K562 (cell line): ENCODE data around the gene UBFD1. TPM values are rescaled to one million over a fixed set of nuclear protein-coding genes. Genes with fewer than 3 reads are reported as not detected.

Experiments used
- CBFA2T2 ChIP-seq: fragments of 450-650 bp; conservative IDR thresholded peaks from 2 replicates; pipeline ENCODE4 v1.6.1; 2017; ENCODE audit warnings: mild to moderate bottlenecking
- CEBPG ChIP-seq, 3 experiments: fragments of 200-800 bp in 1 of 3; sonication (Bioruptor generic) in 1 of 3; sonication (generic) in 1 of 3; formaldehyde crosslinking in 1 of 3; IDR thresholded peaks in 2 of 3; conservative IDR thresholded peaks in 1 of 3; 2 replicates each; pipeline versions ENCODE4 v1.6.1 to v1.8.0; 2016 to 2022; ENCODE audit warnings: missing compliant biosample characterization in 2 of 3, missing genetic modification characterization in 2 of 3, mild to moderate bottlenecking in 1 of 3, missing genetic modification reagents in 1 of 3
- DPF2 ChIP-seq: fragments of 450-650 bp; IDR thresholded peaks from 2 replicates; pipeline ENCODE4 v1.6.1; 2016
- FUS ChIP-seq: fragments of 200-400 bp; formaldehyde crosslinking; optimal IDR thresholded peaks from 2 replicates; pipeline ENCODE3; 2017; ENCODE audit warnings: low read depth, low read length
- GTF2E2 ChIP-seq: fragments of 200-800 bp; sonication (Bioruptor generic); IDR thresholded peaks from 2 replicates; pipeline ENCODE4 v1.6.1; 2016; ENCODE audit warnings: missing genetic modification characterization, missing compliant biosample characterization
- KLF13 ChIP-seq: fragments of 450-650 bp; IDR thresholded peaks from 2 replicates; pipeline ENCODE4 v1.6.1; 2016; ENCODE audit warnings: missing genetic modification characterization, low read depth, mild to moderate bottlenecking, missing compliant biosample characterization, moderate library complexity, borderline replicate concordance
- L3MBTL2 ChIP-seq: fragments of 450-650 bp; IDR thresholded peaks from 2 replicates; pipeline ENCODE4 v1.6.1; 2016; ENCODE audit warnings: mild to moderate bottlenecking, moderate library complexity
- MCM2 ChIP-seq: fragments of 450-650 bp; IDR thresholded peaks from 2 replicates; pipeline ENCODE4 v1.6.1; 2017; ENCODE audit warnings: low read depth, mild to moderate bottlenecking
- MTA2 ChIP-seq: fragments of 450-650 bp; IDR thresholded peaks from 2 replicates; pipeline ENCODE4 v1.6.1; 2016; ENCODE audit warnings: low read depth
- NR3C1 ChIP-seq: sonication (generic); formaldehyde crosslinking; IDR thresholded peaks from 2 replicates; pipeline ENCODE4 v1.8.1; 2022; ENCODE audit warnings: missing genetic modification reagents
- RBM34 ChIP-seq: fragments of 200-400 bp; formaldehyde crosslinking; IDR thresholded peaks from 2 replicates; pipeline ENCODE4 v1.6.1; 2018; ENCODE audit warnings: low read length, borderline replicate concordance; ENCODE audit not compliant: insufficient read depth
- RBM39 ChIP-seq: fragments of 200-400 bp; formaldehyde crosslinking; optimal IDR thresholded peaks from 2 replicates; pipeline ENCODE3; 2018; ENCODE audit warnings: low read depth, low read length
- STAT5B ChIP-seq: fragments of 250-450 bp; sonication (Bioruptor Pico); IDR thresholded peaks from 2 replicates; pipeline ENCODE4 v1.8.0; 2021; ENCODE audit warnings: mild to moderate bottlenecking, inconsistent platforms
- SUPT5H ChIP-seq: fragments of 450-650 bp; IDR thresholded peaks from 2 replicates; pipeline ENCODE4 v1.6.1; 2016
- TAF9B ChIP-seq: fragments of 450-650 bp; IDR thresholded peaks from 2 replicates; pipeline ENCODE4 v1.6.1; 2018; ENCODE audit warnings: mild to moderate bottlenecking; ENCODE audit not compliant: partially characterized antibody
- WHSC1 ChIP-seq: IDR thresholded peaks from one replicate; pipeline ENCODE4 v1.6.1; 2012; ENCODE audit warnings: low read length, control low read depth, inconsistent platforms
- YBX1 ChIP-seq: fragments of 450-650 bp; IDR thresholded peaks from 2 replicates; pipeline ENCODE4 v1.7.1; 2016; ENCODE audit warnings: mild to moderate bottlenecking
- ZNF232 ChIP-seq: sonication (generic); formaldehyde crosslinking; IDR thresholded peaks from 2 replicates; pipeline ENCODE4 v1.8.0; 2022; ENCODE audit warnings: mild to moderate bottlenecking, missing genetic modification reagents
- ZNF354B ChIP-seq: fragments of 250-450 bp; sonication (Bioruptor Pico); IDR thresholded peaks from 2 replicates; pipeline ENCODE4 v1.4.0; 2020
- ZNF561 ChIP-seq: fragments of 450-650 bp; formaldehyde crosslinking; conservative IDR thresholded peaks from 2 replicates; pipeline ENCODE4 v1.4.0; 2020; ENCODE audit warnings: mild to moderate bottlenecking, moderate library complexity
- ZNF699 ChIP-seq: fragments of 250-450 bp; sonication (Bioruptor Pico); IDR thresholded peaks from 2 replicates; pipeline ENCODE4 v1.8.0; 2021; ENCODE audit warnings: mild to moderate bottlenecking, moderate library complexity; ENCODE audit not compliant: insufficient replicate concordance
- polyA plus RNA-seq, 8 experiments: library from polyadenylated mRNA; depleted of rRNA in 4 of 8; stranded (reverse) in 5 of 8; unstranded in 3 of 8; fragments of >200 nt; fragmentation: Nextera tagmentation in 2 of 8; fragmentation: Illumina TruSeq in 1 of 8; extraction: Ambion mirVana in 2 of 8; extraction: Trizol in 1 of 8; gene quantifications; 2 replicates each; pipeline versions ENCODE4 v1.2.1 to v1.2.3, GENCODE V29; 2011 to 2014; ENCODE audit warnings: inconsistent platforms in 1 of 8, missing spikeins in 1 of 8
- total RNA-seq, 7 experiments: library from RNA; depleted of rRNA in 6 of 7; stranded (reverse); fragments of >200 nt in 6 of 7; fragmentation: Illumina TruSeq in 2 of 7; extraction: Trizol in 2 of 7; gene quantifications; 2 replicates each; pipeline versions ENCODE4 v1.2.1 to v1.2.3, GENCODE V29; 2011 to 2021; ENCODE audit warnings: low replicate concordance in 1 of 7
- TF ChIP-seq, protein P1 (sequence below): fragments of 250-450 bp; sonication (Bioruptor Pico); IDR thresholded peaks from 2 replicates; pipeline ENCODE4 v1.5.0; 2021; ENCODE audit warnings: mild to moderate bottlenecking, borderline replicate concordance
- TF ChIP-seq, protein P2 (sequence below): sonication (generic); formaldehyde crosslinking; IDR thresholded peaks from 2 replicates; pipeline ENCODE4 v1.8.1; 2023; ENCODE audit warnings: missing genetic modification reagents, mild to moderate bottlenecking, borderline replicate concordance

Gene UBFD1
- total and polyA plus RNA-seq, 9 of the 15 experiments (the other 6 are each of a cell fraction or from before 2014, with no cell fraction given), result 10.7 to 66.2 (median 34.0) TPM

DNA sequence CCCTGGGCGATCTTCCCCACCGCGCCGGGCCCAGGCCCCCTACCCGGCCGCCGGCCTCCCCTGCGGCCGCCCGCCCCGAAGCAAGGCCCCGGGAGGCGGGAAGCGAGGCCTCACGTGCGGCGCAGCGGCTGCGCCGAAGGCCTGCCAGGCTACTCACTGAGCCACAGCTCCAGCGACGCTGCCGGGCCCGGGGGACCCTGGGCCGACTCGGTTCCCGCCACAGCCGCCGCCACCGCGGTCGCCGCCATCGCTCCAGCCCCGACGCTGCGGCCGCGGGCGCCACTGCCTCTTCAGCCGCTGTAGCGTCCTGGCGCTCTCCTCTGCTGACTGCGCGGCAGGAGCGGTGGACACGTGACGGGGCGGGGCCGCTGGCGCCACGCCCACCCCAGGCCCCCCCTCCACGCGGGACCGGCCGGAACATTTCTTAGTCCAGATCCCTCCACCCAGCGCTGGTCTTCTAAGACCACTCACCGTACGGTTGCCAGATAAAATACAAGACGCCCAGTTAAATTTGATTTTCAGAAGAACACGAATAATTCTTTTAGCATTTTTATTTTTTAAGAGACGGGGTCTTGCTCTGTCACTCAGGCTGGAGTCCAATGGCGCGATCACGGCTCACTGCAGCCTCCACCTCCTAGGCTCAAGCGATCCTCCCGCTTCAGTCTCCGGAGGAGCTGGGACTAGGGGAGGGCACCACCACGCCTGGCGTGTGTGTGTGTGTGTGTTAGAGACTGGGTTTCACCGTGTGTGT lies 47.2 kb upstream of the UBFD1 start, which contains the start of gene GGA2 (continued):
- TF ChIP-seq, protein P1, sequence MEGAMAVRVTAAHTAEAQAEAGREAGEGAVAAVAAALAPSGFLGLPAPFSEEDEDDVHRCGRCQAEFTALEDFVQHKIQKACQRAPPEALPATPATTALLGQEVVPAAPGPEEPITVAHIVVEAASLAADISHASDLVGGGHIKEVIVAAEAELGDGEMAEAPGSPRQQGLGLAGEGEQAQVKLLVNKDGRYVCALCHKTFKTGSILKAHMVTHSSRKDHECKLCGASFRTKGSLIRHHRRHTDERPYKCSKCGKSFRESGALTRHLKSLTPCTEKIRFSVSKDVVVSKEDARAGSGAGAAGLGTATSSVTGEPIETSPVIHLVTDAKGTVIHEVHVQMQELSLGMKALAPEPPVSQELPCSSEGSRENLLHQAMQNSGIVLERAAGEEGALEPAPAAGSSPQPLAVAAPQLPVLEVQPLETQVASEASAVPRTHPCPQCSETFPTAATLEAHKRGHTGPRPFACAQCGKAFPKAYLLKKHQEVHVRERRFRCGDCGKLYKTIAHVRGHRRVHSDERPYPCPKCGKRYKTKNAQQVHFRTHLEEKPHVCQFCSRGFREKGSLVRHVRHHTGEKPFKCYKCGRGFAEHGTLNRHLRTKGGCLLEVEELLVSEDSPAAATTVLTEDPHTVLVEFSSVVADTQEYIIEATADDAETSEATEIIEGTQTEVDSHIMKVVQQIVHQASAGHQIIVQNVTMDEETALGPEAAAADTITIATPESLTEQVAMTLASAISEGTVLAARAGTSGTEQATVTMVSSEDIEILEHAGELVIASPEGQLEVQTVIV, result no peak
- TF ChIP-seq TAF9B (no peak), FUS (peak; percentile 77), MCM2 (no peak), RBM34 (no peak), RBM39 (no peak), CEBPG (CRISPR knock-in tag; IDR thresholded peaks at IDR 0.05) (no peak), CEBPG (tag; conservative IDR thresholded peaks at IDR 0.05 in 1 of 2, IDR thresholded peaks at IDR 0.05 in 1 of 2) (no peak), NR3C1 (CRISPR knock-in tag) (peak; percentile 87), ZNF699 (CRISPR knock-in tag) (no peak), KLF13 (peak; percentile 80; the same call in 1 of the 2 replicates), ZNF561 (CRISPR knock-in tag) (no peak), GTF2E2 (tag) (no peak), STAT5B (CRISPR knock-in tag) (no peak), YBX1 (no peak), CBFA2T2 (peak; percentile 56), SUPT5H (peak; percentile 45; the same call in 1 of the 2 replicates), DPF2 (no peak), WHSC1 (no peak), MTA2 (no peak), ZNF354B (CRISPR knock-in tag) (no peak), L3MBTL2 (peak; percentile 99), ZNF232 (no peak)
- TF ChIP-seq, protein P2, sequence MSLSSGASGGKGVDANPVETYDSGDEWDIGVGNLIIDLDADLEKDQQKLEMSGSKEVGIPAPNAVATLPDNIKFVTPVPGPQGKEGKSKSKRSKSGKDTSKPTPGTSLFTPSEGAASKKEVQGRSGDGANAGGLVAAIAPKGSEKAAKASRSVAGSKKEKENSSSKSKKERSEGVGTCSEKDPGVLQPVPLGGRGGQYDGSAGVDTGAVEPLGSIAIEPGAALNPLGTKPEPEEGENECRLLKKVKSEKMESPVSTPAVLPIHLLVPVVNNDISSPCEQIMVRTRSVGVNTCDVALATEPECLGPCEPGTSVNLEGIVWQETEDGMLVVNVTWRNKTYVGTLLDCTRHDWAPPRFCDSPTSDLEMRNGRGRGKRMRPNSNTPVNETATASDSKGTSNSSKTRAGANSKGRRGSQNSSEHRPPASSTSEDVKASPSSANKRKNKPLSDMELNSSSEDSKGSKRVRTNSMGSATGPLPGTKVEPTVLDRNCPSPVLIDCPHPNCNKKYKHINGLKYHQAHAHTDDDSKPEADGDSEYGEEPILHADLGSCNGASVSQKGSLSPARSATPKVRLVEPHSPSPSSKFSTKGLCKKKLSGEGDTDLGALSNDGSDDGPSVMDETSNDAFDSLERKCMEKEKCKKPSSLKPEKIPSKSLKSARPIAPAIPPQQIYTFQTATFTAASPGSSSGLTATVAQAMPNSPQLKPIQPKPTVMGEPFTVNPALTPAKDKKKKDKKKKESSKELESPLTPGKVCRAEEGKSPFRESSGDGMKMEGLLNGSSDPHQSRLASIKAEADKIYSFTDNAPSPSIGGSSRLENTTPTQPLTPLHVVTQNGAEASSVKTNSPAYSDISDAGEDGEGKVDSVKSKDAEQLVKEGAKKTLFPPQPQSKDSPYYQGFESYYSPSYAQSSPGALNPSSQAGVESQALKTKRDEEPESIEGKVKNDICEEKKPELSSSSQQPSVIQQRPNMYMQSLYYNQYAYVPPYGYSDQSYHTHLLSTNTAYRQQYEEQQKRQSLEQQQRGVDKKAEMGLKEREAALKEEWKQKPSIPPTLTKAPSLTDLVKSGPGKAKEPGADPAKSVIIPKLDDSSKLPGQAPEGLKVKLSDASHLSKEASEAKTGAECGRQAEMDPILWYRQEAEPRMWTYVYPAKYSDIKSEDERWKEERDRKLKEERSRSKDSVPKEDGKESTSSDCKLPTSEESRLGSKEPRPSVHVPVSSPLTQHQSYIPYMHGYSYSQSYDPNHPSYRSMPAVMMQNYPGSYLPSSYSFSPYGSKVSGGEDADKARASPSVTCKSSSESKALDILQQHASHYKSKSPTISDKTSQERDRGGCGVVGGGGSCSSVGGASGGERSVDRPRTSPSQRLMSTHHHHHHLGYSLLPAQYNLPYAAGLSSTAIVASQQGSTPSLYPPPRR (CRISPR knock-in tag), result no peak
